Colonic mucosa (tissue), 4 donors: ENCODE data around the gene OR5H15. TPM values are rescaled to one million over a fixed set of nuclear protein-coding genes. Genes with fewer than 3 reads are reported as not detected.
"Not testable (repeated sequence)": the region's sequence is repeated elsewhere in the genome, so short reads cannot be mapped to it uniquely, and the experiment has no call there.

Experiments
- DNase-seq: peaks from one replicate; pipeline ENCODE4 v3.0.0-alpha.2; 2020
- H3K27ac ChIP-seq: fragments of 200-600 bp; one replicate; pipeline ENCODE4 v1.8.0; 2021
- H3K27me3 ChIP-seq: fragments of 200-600 bp; one replicate; pipeline ENCODE4 v1.8.0; 2021
- H3K36me3 ChIP-seq: fragments of 200-600 bp; one replicate; pipeline ENCODE4 v1.8.0; 2021
- H3K4me1 ChIP-seq: fragments of 200-600 bp; one replicate; pipeline ENCODE4 v1.8.0; 2021; ENCODE audit warnings: mild to moderate bottlenecking
- H3K4me3 ChIP-seq: fragments of 200-600 bp; one replicate; pipeline ENCODE4 v1.8.0; 2021
- H3K9ac ChIP-seq, 2 donors: one replicate each; pipeline ENCODE4 v1.7.0; 2013; ENCODE audit warnings: control low read depth in 2 of 2, low read depth in 2 of 2, low read length in 2 of 2
- H3K9me3 ChIP-seq: fragments of 200-600 bp; one replicate; pipeline ENCODE4 v1.8.0; 2021
- CTCF ChIP-seq: fragments of 200-600 bp; IDR thresholded peaks from one replicate; pipeline ENCODE4 v1.8.0; 2022; ENCODE audit warnings: antibody characterized with exemption, mild to moderate bottlenecking
- intact Hi-C: fragments of 100-400 bp; cut with DNase I; formaldehyde crosslinking; loops from one replicate; pipeline ENCODE4 v1.14.1; 2022
- total RNA-seq, 2 donors: library from RNA; stranded (reverse); fragmentation: NEBNext Ultra II Directional in 1 of 2; extraction: Animal tissue kit (Norgen Biotek cat#: 25700) in 1 of 2; gene quantifications; one replicate each; pipeline ENCODE4 v1.2.1, GENCODE V29; 2021
- donor health status: healthy.
- donor health status: DM: no; HTN: no; CAD: no.
- donor health status: DM: no; HTN: no; CAD: no.

OR5H15 gene
- total RNA-seq = not detected

GRCh38 chr3:98166396-98166795, at the start of gene OR5H15:
OR5H15 (plus strand) TSS chr3:98166696; CDS start chr3:98168700, 2,004 bp downstream.
- Histone ChIP-seq H3K9me3 (no peaks in the 10 kb centered on the region), H3K27me3 (no peaks in the 10 kb centered on the region), H3K4me3 (no peak within 1 kb of the TSS), H3K4me1 (no peaks in the 10 kb centered on the region), H3K9ac (no peak within 1 kb of the TSS), H3K36me3 (no peaks in the 10 kb centered on the region), H3K27ac (no peak within 1 kb of the TSS)
- DNase-seq = no peak
- TF ChIP-seq CTCF = no peak
- intact Hi-C loops = no loop called here

GRCh38 chr3:98130421-98130820, 36.1 kb upstream of the OR5H15 start, which contains the start of gene OR5H1:
OR5H1 (plus strand) TSS chr3:98130721; CDS start chr3:98132698, 1,977 bp downstream.
- H3K9me3 ChIP-seq = no peaks in the 10 kb centered on the region
- H3K27ac ChIP-seq = no peak within 1 kb of the TSS
- intact Hi-C loops = no loop called here
- H3K27me3 ChIP-seq = no peaks in the 10 kb centered on the region
- H3K4me3 ChIP-seq = no peak within 1 kb of the TSS
- H3K4me1 ChIP-seq = no peaks in the 10 kb centered on the region
- no peak for DNase-seq
- no peak for TF ChIP-seq CTCF
- no peaks in the 10 kb centered on the region for H3K36me3 ChIP-seq
- H3K9ac ChIP-seq = no peak within 1 kb of the TSS

- no peak for TF ChIP-seq CTCF
- intact Hi-C loops = no loop called here
These were observed 29.9 kb upstream of the OR5H15 start for GRCh38 chr3:98136631-98137030.

GRCh38 chr3:98137826-98138557, 28.5 kb upstream of the OR5H15 start:
- DNase-seq, H3K4me1 ChIP-seq, H3K9me3 ChIP-seq, H3K27me3 ChIP-seq, intact Hi-C loops, H3K4me3 ChIP-seq, H3K9ac ChIP-seq, H3K27ac ChIP-seq, H3K36me3 ChIP-seq: not testable (repeated sequence)

More at GRCh38 chr3:98136631-98137030, 29.9 kb upstream of the OR5H15 start:
- Histone ChIP-seq H3K4me3 (no peak overlapping the region), H3K4me1 (no peaks in the 10 kb centered on the region), H3K9ac (no peak overlapping the region), H3K27me3 (no peaks in the 10 kb centered on the region), H3K36me3 (no peaks in the 10 kb centered on the region), H3K27ac (no peak overlapping the region), H3K9me3 (no peaks in the 10 kb centered on the region)
- no peak for DNase-seq

GRCh38 chr3:98140531-98140930, 26.0 kb upstream of the OR5H15 start:
- intact Hi-C loops = no loop called here
- H3K27ac ChIP-seq = no peak overlapping the region

More at GRCh38 chr3:98140531-98140930, 26.0 kb upstream of the OR5H15 start:
- Histone ChIP-seq H3K4me1 (no peaks in the 10 kb centered on the region), H3K9me3 (no peaks in the 10 kb centered on the region), H3K4me3 (no peak overlapping the region), H3K36me3 (no peaks in the 10 kb centered on the region), H3K27me3 (no peaks in the 10 kb centered on the region), H3K9ac (no peak overlapping the region)
- no peak for DNase-seq
- TF ChIP-seq CTCF = no peak
